Measurements from ENCODE around the gene CACNA2D2.

The CACNA2D2 gene

GRCh38 chr3:50322386-50323091 lies 180.9 kb downstream of the CACNA2D2 start, which contains the start of gene HYAL2:
Gene HYAL2 (minus strand): TSS chr3:50322745. CDS start chr3:50320489, 2,256 bp downstream.
- DNase-seq: peak; percentile 48

GRCh38 chr3:50322115-50322385 lies 181.4 kb downstream of the CACNA2D2 start:
- no peak for DNase-seq

GRCh38 chr3:50321336-50322114 lies 181.9 kb downstream of the CACNA2D2 start:
- peak; percentile 78 for DNase-seq

- no peak for DNase-seq
These were observed 182.5 kb downstream of the CACNA2D2 start for GRCh38 chr3:50320853-50321335.

GRCh38 chr3:50319894-50320625 lies 183.4 kb downstream of the CACNA2D2 start:
- no peak for DNase-seq

GRCh38 chr3:50319181-50319893 lies 184.1 kb downstream of the CACNA2D2 start:
- DNase-seq: no peak

GRCh38 chr3:50318615-50319014 lies 184.8 kb downstream of the CACNA2D2 start:
- DNase-seq: no peak

- no peak for DNase-seq
These were observed 185.3 kb downstream of the CACNA2D2 start for GRCh38 chr3:50318163-50318562.

- DNase-seq: no peak
These were observed 186.1 kb downstream of the CACNA2D2 start for GRCh38 chr3:50317300-50317699.

GRCh38 chr3:50316657-50317242 lies 186.7 kb downstream of the CACNA2D2 start:
- DNase-seq: no peak

- DNase-seq: no peak
These were observed 188.6 kb downstream of the CACNA2D2 start for GRCh38 chr3:50314816-50315215.

GRCh38 chr3:50314342-50314741 lies 189.1 kb downstream of the CACNA2D2 start:
- no peak for DNase-seq

Data from SHP77 treated with DMSO at 0.1 percent for 48 hours (cell line).